ENCODE data around the gene GORAB.

DNA sequence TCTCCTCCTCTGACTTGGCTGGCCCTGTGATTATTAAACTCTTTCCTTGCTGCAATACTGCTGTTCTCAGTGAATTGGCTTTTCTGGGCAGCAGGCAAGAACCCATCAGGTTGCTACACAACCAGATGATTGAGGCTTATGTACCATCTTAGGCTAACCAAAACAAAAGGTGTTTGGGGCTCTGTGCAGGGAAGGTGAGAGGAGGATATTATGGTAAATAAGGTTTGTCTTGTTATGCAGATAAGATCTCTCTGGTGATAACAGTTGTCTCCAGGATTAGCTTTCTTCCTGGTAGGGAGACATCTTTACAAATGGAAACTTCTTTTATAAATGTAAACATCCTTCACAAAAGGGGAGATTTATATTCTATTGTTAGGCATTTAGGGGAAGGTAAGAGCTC lies 44.5 kb upstream of the GORAB start:
- TF ChIP-seq TAF1 (IDR thresholded peaks at IDR 0.05; ENCODE audit: borderline replicate concordance, low read depth, low read length) (no peak), RFX5 (IDR thresholded peaks at IDR 0.05; ENCODE audit: low read depth, low read length) (no peak)
- TF ChIP-seq, protein P1, sequence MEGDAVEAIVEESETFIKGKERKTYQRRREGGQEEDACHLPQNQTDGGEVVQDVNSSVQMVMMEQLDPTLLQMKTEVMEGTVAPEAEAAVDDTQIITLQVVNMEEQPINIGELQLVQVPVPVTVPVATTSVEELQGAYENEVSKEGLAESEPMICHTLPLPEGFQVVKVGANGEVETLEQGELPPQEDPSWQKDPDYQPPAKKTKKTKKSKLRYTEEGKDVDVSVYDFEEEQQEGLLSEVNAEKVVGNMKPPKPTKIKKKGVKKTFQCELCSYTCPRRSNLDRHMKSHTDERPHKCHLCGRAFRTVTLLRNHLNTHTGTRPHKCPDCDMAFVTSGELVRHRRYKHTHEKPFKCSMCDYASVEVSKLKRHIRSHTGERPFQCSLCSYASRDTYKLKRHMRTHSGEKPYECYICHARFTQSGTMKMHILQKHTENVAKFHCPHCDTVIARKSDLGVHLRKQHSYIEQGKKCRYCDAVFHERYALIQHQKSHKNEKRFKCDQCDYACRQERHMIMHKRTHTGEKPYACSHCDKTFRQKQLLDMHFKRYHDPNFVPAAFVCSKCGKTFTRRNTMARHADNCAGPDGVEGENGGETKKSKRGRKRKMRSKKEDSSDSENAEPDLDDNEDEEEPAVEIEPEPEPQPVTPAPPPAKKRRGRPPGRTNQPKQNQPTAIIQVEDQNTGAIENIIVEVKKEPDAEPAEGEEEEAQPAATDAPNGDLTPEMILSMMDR (IDR thresholded peaks at IDR 0.05 in 2 of 3, conservative IDR thresholded peaks at IDR 0.05 in 1 of 3; ENCODE audit: control insufficient read depth in 2 of 3, extremely low read depth in 1 of 3, insufficient read depth in 1 of 3, low read depth in 3 of 3, low read length in 3 of 3): no peak
